SW 1271 (cell line): Measurements from ENCODE around the gene CNTN1.
"Not testable (repeated sequence)": the region's sequence is repeated elsewhere in the genome, so short reads cannot be mapped to it uniquely, and the experiment has no call there.

Experiments used
- DNase-seq, 2 experiments: peaks; one replicate each; lab custom pipeline; 2025; lab: John Stamatoyannopoulos, UW

The CNTN1 gene

GRCh38 chr12:40701756-40702155 lies 9.5 kb downstream of the CNTN1 start:
- DNase-seq = no peak

- DNase-seq = no peak
Observed at GRCh38 chr12:40711121-40711520, 18.9 kb downstream of the CNTN1 start.

GRCh38 chr12:40714636-40715035 lies 22.4 kb downstream of the CNTN1 start:
- no peak for DNase-seq

- DNase-seq = no peak
Observed at GRCh38 chr12:40716037-40716436, 23.8 kb downstream of the CNTN1 start.

GRCh38 chr12:40717576-40717975 lies 25.3 kb downstream of the CNTN1 start:
- DNase-seq = no peak

- no peak for DNase-seq
Observed at GRCh38 chr12:40718878-40719372, 26.7 kb downstream of the CNTN1 start.

- DNase-seq = no peak
Observed at GRCh38 chr12:40723001-40723400, 30.8 kb downstream of the CNTN1 start.

- DNase-seq = no peak
Observed at GRCh38 chr12:40726366-40726765, 34.1 kb downstream of the CNTN1 start.

- no peak for DNase-seq
Observed at GRCh38 chr12:40727774-40728483, 35.7 kb downstream of the CNTN1 start.

- no peak for DNase-seq
Observed at GRCh38 chr12:40730281-40730680, 38.0 kb downstream of the CNTN1 start.

- DNase-seq = no peak
Observed at GRCh38 chr12:40733871-40734270, 41.6 kb downstream of the CNTN1 start.

GRCh38 chr12:40734276-40734675 lies 42.0 kb downstream of the CNTN1 start:
- DNase-seq = no peak

- DNase-seq = no peak
Observed at GRCh38 chr12:40735551-40736230, 43.5 kb downstream of the CNTN1 start.

GRCh38 chr12:40737416-40737815 lies 45.2 kb downstream of the CNTN1 start:
- not testable (repeated sequence) for DNase-seq

- no peak for DNase-seq
Observed at GRCh38 chr12:40738856-40739255, 46.6 kb downstream of the CNTN1 start.

GRCh38 chr12:40742041-40742440 lies 49.8 kb downstream of the CNTN1 start:
- DNase-seq = no peak

- DNase-seq = no peak
Observed at GRCh38 chr12:40745386-40745785, 53.1 kb downstream of the CNTN1 start.

GRCh38 chr12:40749863-40750262 lies 57.6 kb downstream of the CNTN1 start:
- DNase-seq = no peak

GRCh38 chr12:40752011-40752410 lies 59.8 kb downstream of the CNTN1 start:
- DNase-seq = no peak

- no peak for DNase-seq
Observed at GRCh38 chr12:40760821-40761220, 68.6 kb downstream of the CNTN1 start.

- DNase-seq = no peak
Observed at GRCh38 chr12:40762072-40762471, 69.8 kb downstream of the CNTN1 start.

- no peak for DNase-seq
Observed at GRCh38 chr12:40768125-40768864, 76.1 kb downstream of the CNTN1 start.

- DNase-seq = no peak
Observed at GRCh38 chr12:40769846-40770245, 77.6 kb downstream of the CNTN1 start.
